SK-N-SH (cell line): ENCODE results near the gene KLHL21. TPM values are rescaled to one million over a fixed set of nuclear protein-coding genes. Genes with fewer than 3 reads are reported as not detected.

ENCODE experiments used
- CTCF ChIA-PET: fragments of 300-600, 350-600 bp; formaldehyde crosslinking; extraction: SDS; loops from one replicate; lab custom pipeline; 2021; lab: Yijun Ruan, JAX
- POLR2A ChIA-PET: fragments of 350-600 bp; sonication (Branson Sonifier 250); formaldehyde crosslinking; extraction: SDS; loops from one replicate; lab custom pipeline; 2020; ENCODE audit warnings: antibody characterized with exemption, inconsistent platforms; lab: Yijun Ruan, JAX
- DNase-seq: peaks from one replicate; pipeline ENCODE4 v3.0.0; 2012
- H2AFZ ChIP-seq: fragments of 200-600 bp; sonication (generic); 2 replicates; pipeline ENCODE4 v1.8.1; 2016; ENCODE audit warnings: antibody characterized with exemption, mild to moderate bottlenecking, low read depth
- H3F3A ChIP-seq: fragments of 200-600 bp; sonication (generic); replicated peaks from 2 replicates; pipeline ENCODE3; 2016; ENCODE audit warnings: antibody characterized with exemption, mild to moderate bottlenecking; ENCODE audit not compliant: insufficient read depth
- H3K27ac ChIP-seq, 2 experiments: fragments of 200-500 bp in 1 of 2; fragments of 200-600 bp in 1 of 2; sonication (Bioruptor generic) in 1 of 2; sonication (generic), shearing (Covaris generic) in 1 of 2; 2 replicates each; pipeline versions ENCODE4 v1.5.1 to v1.6.1; 2014 to 2016; ENCODE audit warnings: low read depth in 2 of 2, inconsistent platforms in 1 of 2, low read length in 1 of 2, mild to moderate bottlenecking in 1 of 2, mixed read lengths in 1 of 2
- H3K27me3 ChIP-seq: fragments of 200-600 bp; sonication (generic), shearing (Covaris generic); 2 replicates; pipeline ENCODE4 v1.6.1; 2016; ENCODE audit warnings: mixed run types; ENCODE audit not compliant: insufficient read depth
- H3K36me3 ChIP-seq, 2 experiments: fragments of 200-500 bp in 1 of 2; fragments of 200-600 bp in 1 of 2; sonication (Bioruptor generic) in 1 of 2; sonication (generic) in 1 of 2; replicated peaks in 1 of 2; 2 replicates each; pipeline versions ENCODE3 to v1.5.1; 2014 to 2016; ENCODE audit warnings: low read length in 1 of 2, mild to moderate bottlenecking in 1 of 2; ENCODE audit not compliant: insufficient read depth in 2 of 2, control insufficient read depth in 1 of 2
- H3K4me1 ChIP-seq, 2 experiments: fragments of 200-500 bp in 1 of 2; fragments of 200-600 bp in 1 of 2; sonication (Bioruptor generic) in 1 of 2; sonication (generic), shearing (Covaris generic) in 1 of 2; 2 replicates each; pipeline versions ENCODE4 v1.5.1 to v1.6.1; 2014 to 2016; ENCODE audit warnings: low read depth in 1 of 2, low read length in 1 of 2, mixed run types in 1 of 2; ENCODE audit not compliant: insufficient read depth in 2 of 2, control insufficient read depth in 1 of 2
- H3K4me2 ChIP-seq: fragments of 200-600 bp; sonication (generic), shearing (Covaris generic); 2 replicates; pipeline ENCODE4 v1.6.1; 2017; ENCODE audit warnings: mixed run types
- H3K4me3 ChIP-seq, 2 experiments: fragments of 200-500 bp in 1 of 2; fragments of 200-600 bp in 1 of 2; sonication (Bioruptor generic) in 1 of 2; sonication (generic), shearing (Covaris generic) in 1 of 2; 2 replicates each; pipeline versions ENCODE4 v1.5.1 to v1.8.1; 2014 to 2016; ENCODE audit warnings: low read depth in 2 of 2, inconsistent platforms in 1 of 2, low read length in 1 of 2, mild to moderate bottlenecking in 1 of 2, mixed read lengths in 1 of 2, moderate library complexity in 1 of 2
- H3K79me2 ChIP-seq: fragments of 200-600 bp; sonication (generic); 2 replicates; pipeline ENCODE4 v1.8.1; 2017; ENCODE audit warnings: mild to moderate bottlenecking; ENCODE audit not compliant: insufficient read depth
- H3K9ac ChIP-seq: fragments of 200-600 bp; sonication (generic); 2 replicates; pipeline ENCODE4 v1.6.1; 2017; ENCODE audit warnings: mixed run types
- H3K9me2 ChIP-seq: fragments of 200-600 bp; sonication (generic); 2 replicates; pipeline ENCODE4 v1.6.1; 2017; ENCODE audit warnings: mixed run types
- H3K9me3 ChIP-seq: fragments of 200-600 bp; sonication (generic); 2 replicates; pipeline ENCODE4 v1.6.1; 2017; ENCODE audit warnings: mixed run types, mild to moderate bottlenecking, moderate library complexity
- H4K20me1 ChIP-seq: fragments of 200-600 bp; sonication (generic); 2 replicates; pipeline ENCODE4 v1.6.1; 2017; ENCODE audit warnings: mild to moderate bottlenecking, mixed run types; ENCODE audit not compliant: insufficient read depth
- ELF1 ChIP-seq: IDR thresholded peaks from 2 replicates; pipeline ENCODE4 v1.4.0; 2012
- GATA2 ChIP-seq: sonication (generic); formaldehyde crosslinking; IDR thresholded peaks from 2 replicates; pipeline ENCODE4 v1.5.0; 2020; ENCODE audit warnings: mild to moderate bottlenecking, missing genetic modification reagents
- JUND ChIP-seq: IDR thresholded peaks from 2 replicates; pipeline ENCODE4 v1.4.0; 2012
- MAX ChIP-seq: IDR thresholded peaks from 2 replicates; pipeline ENCODE4 v1.4.0; 2012; ENCODE audit warnings: low read depth
- NFIC ChIP-seq: IDR thresholded peaks from 2 replicates; pipeline ENCODE4 v1.4.0; 2012; ENCODE audit warnings: borderline replicate concordance
- POLR2AphosphoS5 ChIP-seq: IDR thresholded peaks from 2 replicates; pipeline ENCODE4 v1.6.1; 2012; ENCODE audit warnings: low read depth, low read length
- RAD21 ChIP-seq: IDR thresholded peaks from 2 replicates; pipeline ENCODE4 v1.6.1; 2012; ENCODE audit warnings: mild to moderate bottlenecking, low read length
- SIN3A ChIP-seq: IDR thresholded peaks from 2 replicates; pipeline ENCODE4 v1.6.1; 2012; ENCODE audit warnings: low read depth, mild to moderate bottlenecking, low read length, moderate library complexity, borderline replicate concordance
- SMC3 ChIP-seq: IDR thresholded peaks from 2 replicates; pipeline ENCODE4 v1.6.1; 2012; ENCODE audit warnings: low read depth, low read length, improper control_type of control experiment
- TAF1 ChIP-seq: IDR thresholded peaks from 2 replicates; pipeline ENCODE4 v1.6.1; 2012; ENCODE audit warnings: low read depth, mild to moderate bottlenecking, low read length, moderate library complexity, borderline replicate concordance
- TEAD4 ChIP-seq: IDR thresholded peaks from 2 replicates; pipeline ENCODE4 v1.4.0; 2012; ENCODE audit warnings: mild to moderate bottlenecking, borderline replicate concordance; ENCODE audit not compliant: insufficient read depth
- WGBS: methylation state at CpG from one replicate; pipeline ENCODE4 v1.1.6; 2017; ENCODE audit warnings: low lambda C conversion rate; 5-methylcytosine and 5-hydroxymethylcytosine counted together
- polyA plus RNA-seq, 3 experiments: library from polyadenylated mRNA; depleted of rRNA; stranded (reverse); fragments of >200 nt; gene quantifications; 2 replicates each; pipeline ENCODE4 v1.2.3, GENCODE V29; 2012

The KLHL21 gene
- polyA plus RNA-seq, 1 of the 3 experiments (the other 2 are of a cell fraction): 12.5 TPM

GRCh38 chr1:6585841-6586240 is 16.8 kb downstream of the KLHL21 start:
- H3K9me3 ChIP-seq: no peaks in the 10 kb centered on the region
- ChIA-PET CTCF (interaction anchor here (0.9 to 1.8 kb wide), 3 partner anchors 16 to 148 kb away, joined by 3 to 4 read pairs (median 4); partner anchors contain the start of genes KLHL21, NOL9 and TAS1R1), POLR2A (no interaction called here)
- peak; percentile 16 for DNase-seq
- no peaks in the 10 kb centered on the region for H3K27me3 ChIP-seq
- H3K4me3 ChIP-seq: no peak overlapping the region
- H3K4me1 ChIP-seq: peaks cover 3 to 12% of the 10 kb centered on the region in 2 experiments; a peak in 2 of 4 replicates
- H3K4me2 ChIP-seq: no peak overlapping the region
- H3F3A ChIP-seq: no peaks in the 10 kb centered on the region
- no peaks in the 10 kb centered on the region for H3K9me2 ChIP-seq
- 92% methylated on average over 4 of the region's 7 CpGs for WGBS
- no peak overlapping the region for H3K9ac ChIP-seq
- H3K79me2 ChIP-seq: peaks cover 20% of the 10 kb centered on the region
- H3K27ac ChIP-seq: no peak overlapping the region
- no peak overlapping the region for H2AFZ ChIP-seq
- TF ChIP-seq ELF1: no peak
- no peak for TF ChIP-seq TAF1
- TF ChIP-seq POLR2AphosphoS5: no peak
- TF ChIP-seq GATA2 (CRISPR knock-in tag): no peak
- no peak for TF ChIP-seq JUND
- TF ChIP-seq RAD21: no peak
- no peak for TF ChIP-seq SMC3
- TF ChIP-seq SIN3A: no peak
- no peak for TF ChIP-seq TEAD4
- no peak for TF ChIP-seq MAX
- H3K36me3 ChIP-seq: peaks cover 0 to 25% of the 10 kb centered on the region in 2 experiments
- no peaks in the 10 kb centered on the region for H4K20me1 ChIP-seq

GRCh38 chr1:6585081-6585722 is 17.5 kb downstream of the KLHL21 start:
- TF ChIP-seq NFIC: no peak
- TF ChIP-seq, all 33 proteins: peak for 0
- H4K20me1 ChIP-seq: no peaks in the 10 kb centered on the region
- peaks cover 8 to 17% of the 10 kb centered on the region in 2 experiments; a peak in 2 of 4 replicates for H3K4me1 ChIP-seq
- 90% methylated on average over 12 of the region's 12 CpGs for WGBS
- no peak overlapping the region for H2AFZ ChIP-seq
- no peaks in the 10 kb centered on the region for H3F3A ChIP-seq
- H3K4me2 ChIP-seq: no peak overlapping the region
- no peak overlapping the region for H3K27ac ChIP-seq
- peak; percentile 5 for DNase-seq
- H3K79me2 ChIP-seq: peaks cover 27% of the 10 kb centered on the region
- H3K9ac ChIP-seq: no peak overlapping the region
- H3K9me3 ChIP-seq: no peaks in the 10 kb centered on the region
- no peaks in the 10 kb centered on the region for H3K27me3 ChIP-seq
- ChIA-PET CTCF (interaction anchor here (0.9 to 1.8 kb wide), 3 partner anchors 17 to 148 kb away, joined by 3 to 4 read pairs (median 4); partner anchors contain the start of genes KLHL21, NOL9 and TAS1R1), POLR2A (no interaction called here)
- H3K4me3 ChIP-seq: no peak overlapping the region
- H3K9me2 ChIP-seq: no peaks in the 10 kb centered on the region
- peaks cover 0 to 21% of the 10 kb centered on the region in 2 experiments for H3K36me3 ChIP-seq
